Activated T-helper 17 cell treated with anti-CD3 and anti-CD28 coated beads, Interleukin-2, amount 50 U/mL, for 72 hours (primary cell): ENCODE data around the gene MB21D2. TPM values are rescaled to one million over a fixed set of nuclear protein-coding genes. Genes with fewer than 3 reads are reported as not detected.

ENCODE experiments used
- ATAC-seq: fragments of 150-1000 bp; cut with Tn5 transposase; replicated peaks from 2 replicates; pipeline ENCODE4 v1.10.0; 2021; ENCODE audit warnings: mild to moderate bottlenecking, moderate library complexity
- H3K27ac Mint-ChIP-seq: one replicate; pipeline ENCODE4 v1.8.0; 2022; ENCODE audit warnings: mixed read lengths
- H3K27me3 Mint-ChIP-seq: one replicate; pipeline ENCODE4 v1.8.0; 2022; ENCODE audit warnings: mixed read lengths
- H3K36me3 Mint-ChIP-seq: one replicate; pipeline ENCODE4 v1.8.0; 2022; ENCODE audit warnings: low read depth, mild to moderate bottlenecking, mixed read lengths
- H3K4me1 Mint-ChIP-seq: one replicate; pipeline ENCODE4 v1.8.0; 2022; ENCODE audit warnings: mixed read lengths
- H3K4me3 Mint-ChIP-seq: one replicate; pipeline ENCODE4 v1.8.0; 2022; ENCODE audit warnings: mild to moderate bottlenecking, mixed read lengths
- H3K9me3 Mint-ChIP-seq: one replicate; pipeline ENCODE4 v1.8.0; 2022; ENCODE audit warnings: mixed read lengths
- total RNA-seq, 2 donors: library from RNA; stranded (reverse); gene quantifications; one replicate each; pipeline ENCODE4 v1.2.3, GENCODE V29; 2022

MB21D2 gene
- total RNA-seq, 2 donors from 2014 or later = 13.4 to 13.9 TPM

DNA sequence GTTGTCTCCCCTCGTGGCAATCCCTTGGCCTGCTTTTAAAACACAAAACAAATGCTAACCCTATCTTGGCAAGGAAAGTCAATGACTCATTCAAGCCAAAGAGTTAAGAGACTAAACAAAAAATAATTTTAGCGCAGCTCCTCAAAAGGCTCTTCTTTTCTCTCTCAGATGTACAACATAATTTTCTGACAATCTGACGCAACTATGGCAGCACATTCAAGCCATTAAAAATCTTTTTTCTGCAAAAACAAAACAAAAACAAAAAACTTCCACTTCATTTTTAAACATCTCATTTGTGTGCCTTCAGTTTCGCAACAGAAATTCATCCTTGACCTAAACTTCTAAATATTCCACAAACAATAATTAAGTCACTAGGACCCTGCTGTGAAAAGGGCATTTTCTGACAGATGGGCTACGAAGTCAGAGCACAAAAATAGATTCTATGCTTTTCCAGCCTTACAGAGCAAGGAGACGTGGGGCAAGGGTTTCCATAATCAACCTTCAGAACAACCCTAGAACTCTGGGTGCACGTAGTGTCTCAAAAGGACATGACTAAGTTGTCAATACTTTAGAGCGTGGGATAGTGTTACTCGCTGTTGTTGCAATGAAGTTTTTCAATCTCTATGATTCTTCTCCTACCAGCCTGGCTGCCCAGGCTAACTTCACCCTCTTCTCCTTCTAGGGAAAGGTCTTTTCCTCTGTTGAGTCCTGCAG, 84.3 kb downstream of the MB21D2 start:
- Mint-ChIP-seq H3K4me1 (peaks cover 37% of the 10 kb centered on the region), H3K36me3 (peaks cover 30% of the 10 kb centered on the region), H3K27me3 (no peaks in the 10 kb centered on the region), H3K4me3 (peak overlapping the region; percentile 2), H3K9me3 (no peaks in the 10 kb centered on the region), H3K27ac (peak overlapping the region; percentile 45)
- no peak for ATAC-seq

- H3K9me3 Mint-ChIP-seq = peaks cover 3% of the 10 kb centered on the region
- no peak for ATAC-seq
- H3K36me3 Mint-ChIP-seq = peaks cover 22% of the 10 kb centered on the region
- H3K4me3 Mint-ChIP-seq = peak overlapping the region; percentile 51
- H3K27me3 Mint-ChIP-seq = no peaks in the 10 kb centered on the region
- H3K27ac Mint-ChIP-seq = peak overlapping the region; percentile 86
- peaks cover 26% of the 10 kb centered on the region for H3K4me1 Mint-ChIP-seq
Observed at GRCh38 chr3:192831801-192832347, 85.8 kb downstream of the MB21D2 start.

DNA sequence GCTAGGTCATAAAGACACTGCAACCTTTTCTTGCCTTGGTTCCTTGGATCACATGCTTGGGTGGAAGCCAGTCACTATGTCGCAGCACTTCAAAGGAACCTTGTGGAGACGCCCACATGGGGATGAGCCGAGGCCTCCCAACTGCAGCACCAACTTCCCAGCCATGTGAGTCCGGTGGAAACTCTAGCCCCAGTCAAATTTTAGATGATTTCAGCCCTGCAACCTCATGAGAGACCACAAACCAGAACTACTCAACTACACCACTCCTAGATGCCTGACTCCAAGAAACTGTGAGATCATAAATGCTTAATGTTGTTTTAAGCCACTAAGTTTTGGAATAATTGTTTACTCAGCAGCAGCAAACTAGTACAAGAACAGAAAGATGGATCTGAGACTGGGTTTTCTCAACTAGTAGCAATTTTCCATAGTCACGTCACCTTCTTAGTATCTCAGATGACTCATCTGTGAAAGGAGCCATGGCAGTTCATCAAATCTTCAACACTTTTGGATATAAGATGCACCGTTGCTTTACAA, 86.5 kb downstream of the MB21D2 start:
- peak; percentile 89 for ATAC-seq
- peaks cover 22% of the 10 kb centered on the region for H3K36me3 Mint-ChIP-seq
- peak overlapping the region; percentile 51 for H3K4me3 Mint-ChIP-seq

GRCh38 chr3:192830291-192831110, 87.2 kb downstream of the MB21D2 start:
- no peak for ATAC-seq
- H3K27ac Mint-ChIP-seq = peak overlapping the region; percentile 86
- no peaks in the 10 kb centered on the region for H3K27me3 Mint-ChIP-seq
- peak overlapping the region; percentile 51 for H3K4me3 Mint-ChIP-seq
- peaks cover 3% of the 10 kb centered on the region for H3K9me3 Mint-ChIP-seq
- H3K36me3 Mint-ChIP-seq = peaks cover 18% of the 10 kb centered on the region
- peaks cover 23% of the 10 kb centered on the region for H3K4me1 Mint-ChIP-seq

More for the DNA sequence above, 86.5 kb downstream of the MB21D2 start:
- H3K27ac Mint-ChIP-seq = peak overlapping the region; percentile 86
- H3K9me3 Mint-ChIP-seq = peaks cover 3% of the 10 kb centered on the region
- H3K27me3 Mint-ChIP-seq = no peaks in the 10 kb centered on the region
- H3K4me1 Mint-ChIP-seq = peaks cover 26% of the 10 kb centered on the region

- ATAC-seq = no peak
- H3K36me3 Mint-ChIP-seq = peaks cover 13% of the 10 kb centered on the region
- H3K4me1 Mint-ChIP-seq = peaks cover 13% of the 10 kb centered on the region
- peaks cover 3% of the 10 kb centered on the region for H3K9me3 Mint-ChIP-seq
- no peak overlapping the region for H3K27ac Mint-ChIP-seq
- no peak overlapping the region for H3K4me3 Mint-ChIP-seq
- H3K27me3 Mint-ChIP-seq = no peaks in the 10 kb centered on the region
Observed at GRCh38 chr3:192827863-192828594, 89.6 kb downstream of the MB21D2 start.

DNA sequence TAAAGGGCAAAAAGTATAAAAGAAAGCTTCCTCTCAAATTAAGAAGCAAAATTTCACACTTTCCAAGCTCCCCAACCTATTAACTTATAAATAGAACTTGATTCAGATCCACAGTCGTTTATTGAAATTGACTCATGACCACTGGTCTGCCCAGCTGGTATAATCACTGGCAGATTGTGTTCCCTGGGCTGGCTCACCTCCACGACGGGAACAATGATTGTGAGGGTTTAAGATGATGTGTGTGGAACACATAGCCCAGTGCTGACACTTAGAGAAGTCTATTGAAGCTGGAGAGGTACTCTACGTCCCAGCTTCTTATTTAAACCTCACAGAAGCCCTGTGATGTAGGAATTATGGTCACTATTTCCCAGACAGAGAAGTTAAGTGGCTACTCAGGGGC, 90.4 kb downstream of the MB21D2 start:
- H3K4me3 Mint-ChIP-seq = no peak overlapping the region
- ATAC-seq = no peak
- H3K36me3 Mint-ChIP-seq = peaks cover 13% of the 10 kb centered on the region
- no peak overlapping the region for H3K27ac Mint-ChIP-seq
- H3K4me1 Mint-ChIP-seq = peaks cover 13% of the 10 kb centered on the region
- H3K9me3 Mint-ChIP-seq = peaks cover 3% of the 10 kb centered on the region
- no peaks in the 10 kb centered on the region for H3K27me3 Mint-ChIP-seq

DNA sequence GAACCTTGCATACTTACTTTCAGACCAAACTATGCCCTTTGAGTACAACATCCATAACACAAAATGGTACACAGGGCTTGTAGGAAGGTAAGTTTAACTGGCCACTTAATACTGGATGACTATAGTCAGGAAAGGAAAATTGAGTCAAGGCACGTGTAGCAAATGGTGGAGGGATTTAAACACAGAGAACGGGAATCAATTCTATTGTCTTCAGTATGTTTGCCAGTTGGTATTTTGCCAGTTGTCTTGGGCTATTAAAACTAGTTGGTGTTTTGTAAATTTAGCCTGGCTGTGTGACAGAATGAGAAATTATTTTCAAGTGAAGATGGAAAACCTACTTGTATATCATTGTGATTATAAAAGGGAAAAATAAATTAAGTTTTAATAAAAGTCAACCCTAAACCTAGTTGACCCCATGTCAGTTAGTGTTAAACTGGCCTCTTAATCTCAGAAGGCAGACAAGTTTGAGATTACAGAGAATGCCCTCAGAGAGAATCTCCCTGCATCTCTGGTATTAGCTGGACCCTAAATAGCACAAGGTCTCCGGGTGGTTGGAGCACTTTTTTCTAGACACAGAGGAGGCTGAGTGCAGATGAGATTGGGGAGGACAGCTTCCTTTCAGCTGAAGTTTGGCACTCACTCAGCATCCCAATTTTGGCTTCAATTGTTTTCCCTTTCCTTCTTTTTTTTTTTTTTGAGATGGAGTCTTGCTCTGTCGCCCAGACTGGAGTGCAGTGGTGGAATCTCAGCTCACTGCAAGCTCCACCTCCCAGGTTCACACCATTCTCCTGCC, 91.2 kb downstream of the MB21D2 start:
- no peak for ATAC-seq
- Mint-ChIP-seq H3K4me1 (peaks cover 10% of the 10 kb centered on the region), H3K27ac (no peak overlapping the region), H3K27me3 (no peaks in the 10 kb centered on the region), H3K4me3 (no peak overlapping the region), H3K9me3 (peaks cover 3% of the 10 kb centered on the region), H3K36me3 (peaks cover 12% of the 10 kb centered on the region)

DNA sequence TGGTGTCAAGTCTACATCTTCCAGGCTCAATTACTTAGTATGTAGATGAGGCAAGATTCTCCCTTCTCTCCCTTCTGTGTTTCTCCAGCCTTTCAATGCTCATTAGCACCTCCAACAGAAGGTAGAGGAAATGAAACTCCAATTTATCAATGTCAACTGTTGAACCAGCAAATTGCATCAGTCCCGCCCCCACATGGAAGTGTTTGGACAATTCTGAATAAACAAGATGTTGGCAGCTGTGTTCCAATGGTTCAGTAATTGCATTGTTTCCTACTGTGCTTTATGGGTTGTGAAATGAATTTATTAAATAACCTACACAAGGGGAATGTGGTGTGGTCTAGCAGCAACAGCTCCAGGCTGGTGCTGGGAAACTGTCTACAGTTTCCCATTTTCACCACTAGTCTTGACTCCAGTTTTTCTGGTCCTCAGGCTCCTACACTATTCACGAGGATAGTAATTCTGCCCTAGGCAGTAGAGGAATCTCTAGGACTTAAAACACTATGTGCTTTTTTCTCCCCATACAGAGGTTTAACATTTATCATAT, 91.9 kb downstream of the MB21D2 start:
- peaks cover 5% of the 10 kb centered on the region for H3K4me1 Mint-ChIP-seq
- peaks cover 3% of the 10 kb centered on the region for H3K9me3 Mint-ChIP-seq
- H3K27ac Mint-ChIP-seq = no peak overlapping the region
- no peaks in the 10 kb centered on the region for H3K27me3 Mint-ChIP-seq
- peaks cover 5% of the 10 kb centered on the region for H3K36me3 Mint-ChIP-seq
- H3K4me3 Mint-ChIP-seq = no peak overlapping the region
- no peak for ATAC-seq

GRCh38 chr3:192825216-192825615, 92.4 kb downstream of the MB21D2 start:
- no peak for ATAC-seq
- Mint-ChIP-seq H3K4me1 (peaks cover 2% of the 10 kb centered on the region), H3K9me3 (peaks cover 3% of the 10 kb centered on the region), H3K27me3 (no peaks in the 10 kb centered on the region), H3K27ac (no peak overlapping the region), H3K4me3 (no peak overlapping the region), H3K36me3 (peaks cover under 1% of the 10 kb centered on the region)

DNA sequence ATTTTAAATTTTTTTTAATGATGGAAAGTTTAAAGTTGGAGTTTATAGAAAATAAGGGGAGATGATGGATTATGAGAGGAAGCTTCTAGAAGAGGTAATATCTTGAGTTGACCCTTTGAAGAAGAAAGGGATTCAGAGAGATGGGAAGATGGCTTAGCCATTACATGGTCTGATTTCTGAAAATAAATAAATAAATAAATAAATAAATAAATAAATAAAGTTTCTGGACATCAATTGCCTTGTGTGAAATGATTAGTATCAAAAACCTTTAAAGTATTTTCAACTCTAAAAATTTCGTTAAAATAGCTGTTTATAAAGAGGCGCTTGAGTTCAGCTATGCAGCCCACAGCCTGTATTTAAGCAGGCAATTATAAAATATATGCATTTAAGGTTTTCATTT, 93.3 kb downstream of the MB21D2 start:
- Mint-ChIP-seq H3K36me3 (no peaks in the 10 kb centered on the region), H3K9me3 (peaks cover 3% of the 10 kb centered on the region), H3K27me3 (no peaks in the 10 kb centered on the region), H3K4me1 (peaks cover 8% of the 10 kb centered on the region), H3K27ac (no peak overlapping the region), H3K4me3 (no peak overlapping the region)
- no peak for ATAC-seq

DNA sequence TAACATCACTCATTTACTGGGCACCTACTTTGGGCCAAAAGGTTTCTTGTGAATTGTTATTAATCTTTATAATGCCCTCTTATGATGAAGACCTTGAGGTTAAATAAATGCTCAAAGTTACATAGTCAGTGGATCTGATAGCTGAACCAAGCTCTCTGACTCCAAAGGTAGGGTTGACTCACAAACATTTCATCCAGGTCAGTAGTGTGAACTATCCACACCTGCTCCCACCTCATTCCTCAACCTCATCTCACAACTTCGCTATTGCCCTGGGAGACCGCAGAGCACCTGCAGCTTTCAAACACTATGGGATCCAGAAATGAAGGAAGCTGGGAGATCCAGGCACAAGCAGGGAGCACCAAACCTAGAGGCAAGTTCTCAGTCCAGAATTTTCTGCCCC, 96.5 kb downstream of the MB21D2 start:
- no peaks in the 10 kb centered on the region for H3K27me3 Mint-ChIP-seq
- no peaks in the 10 kb centered on the region for H3K9me3 Mint-ChIP-seq
- peaks cover 32% of the 10 kb centered on the region for H3K4me1 Mint-ChIP-seq
- no peaks in the 10 kb centered on the region for H3K36me3 Mint-ChIP-seq
- H3K4me3 Mint-ChIP-seq = no peak overlapping the region
- no peak for ATAC-seq
- H3K27ac Mint-ChIP-seq = peak overlapping the region; percentile 7

DNA sequence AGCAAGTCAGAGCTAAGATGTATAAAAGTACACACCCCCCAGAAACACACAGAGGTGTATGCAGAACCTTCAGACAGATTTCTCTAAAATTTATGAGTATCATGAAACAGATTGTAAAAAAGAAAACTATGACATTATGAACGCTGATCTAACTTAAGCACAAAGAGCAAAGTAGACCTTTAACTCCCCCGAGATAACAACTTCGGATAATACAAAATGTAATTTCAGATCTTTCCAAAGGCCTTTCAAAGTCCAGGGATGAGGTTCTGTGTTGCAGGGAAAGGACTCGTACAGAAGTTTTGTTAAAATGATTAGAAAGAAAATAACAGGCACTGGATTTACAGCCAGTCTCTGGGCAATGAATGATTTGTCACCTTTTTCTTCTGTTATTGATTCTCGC, 97.5 kb downstream of the MB21D2 start:
- H3K4me1 Mint-ChIP-seq = peaks cover 32% of the 10 kb centered on the region
- no peak overlapping the region for H3K4me3 Mint-ChIP-seq
- H3K36me3 Mint-ChIP-seq = no peaks in the 10 kb centered on the region
- H3K27me3 Mint-ChIP-seq = no peaks in the 10 kb centered on the region
- peak overlapping the region; percentile 70 for H3K27ac Mint-ChIP-seq
- ATAC-seq = no peak
- H3K9me3 Mint-ChIP-seq = no peaks in the 10 kb centered on the region

DNA sequence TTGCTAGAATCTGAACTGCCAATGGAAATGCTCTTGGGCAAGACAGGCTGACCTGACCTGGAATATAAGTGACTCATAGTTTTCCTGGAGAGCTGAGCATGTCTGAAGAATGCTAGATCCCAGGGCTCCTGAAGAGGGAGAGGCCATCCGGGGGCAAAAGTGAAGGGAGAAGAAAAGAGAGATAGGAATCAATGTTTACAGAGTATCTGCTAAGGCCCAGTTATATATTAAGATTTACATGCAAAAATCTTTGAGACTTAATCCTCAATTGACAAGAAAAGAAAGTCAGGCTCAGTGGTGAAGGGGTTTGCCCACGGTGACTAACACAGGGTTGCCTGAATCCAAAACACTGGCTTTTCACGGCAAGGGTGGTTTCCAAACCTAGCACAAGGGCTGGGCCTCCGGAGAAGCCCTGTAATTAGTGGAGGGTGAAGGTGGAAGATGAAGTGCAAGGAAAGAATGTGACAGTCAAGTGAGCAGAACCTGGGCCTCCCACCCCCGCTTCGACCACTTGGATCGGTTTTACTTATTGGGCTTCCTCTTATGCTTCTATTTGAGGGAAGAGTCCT, 98.6 kb downstream of the MB21D2 start:
- ATAC-seq = peak; percentile 86
- Mint-ChIP-seq H3K4me1 (peaks cover 32% of the 10 kb centered on the region), H3K27ac (peak overlapping the region; percentile 70), H3K27me3 (no peaks in the 10 kb centered on the region), H3K4me3 (peak overlapping the region; percentile 52), H3K9me3 (no peaks in the 10 kb centered on the region), H3K36me3 (no peaks in the 10 kb centered on the region)
